IgD-negative memory B cell (primary cell): ENCODE data around the gene ANGPT4. TPM values are rescaled to one million over a fixed set of nuclear protein-coding genes. Genes with fewer than 3 reads are reported as not detected.

Experiments
- H3K27ac Mint-ChIP-seq, 3 donors: one replicate each; pipeline ENCODE4 v1.8.0; 2020 to 2022; ENCODE audit warnings: mild to moderate bottlenecking in 3 of 3, mixed read lengths in 3 of 3, moderate library complexity in 1 of 3
- H3K27me3 Mint-ChIP-seq: one replicate; pipeline ENCODE4 v1.8.0; 2021; ENCODE audit warnings: mixed read lengths
- H3K36me3 Mint-ChIP-seq: one replicate; pipeline ENCODE4 v1.8.0; 2020; ENCODE audit warnings: mild to moderate bottlenecking, mixed read lengths
- H3K4me1 Mint-ChIP-seq, 3 donors: one replicate each; pipeline ENCODE4 v1.8.0; 2020 to 2022; ENCODE audit warnings: mixed read lengths in 3 of 3, mild to moderate bottlenecking in 1 of 3
- H3K4me3 Mint-ChIP-seq, 4 donors: one replicate each; pipeline ENCODE4 v1.8.0; 2020 to 2022; ENCODE audit warnings: mild to moderate bottlenecking in 4 of 4, mixed read lengths in 4 of 4, moderate library complexity in 3 of 4
- H3K9me3 Mint-ChIP-seq, 3 donors: one replicate each; pipeline ENCODE4 v1.8.0; 2020 to 2021; ENCODE audit warnings: mixed read lengths in 3 of 3, mild to moderate bottlenecking in 1 of 3
- polyA plus RNA-seq: library from polyadenylated mRNA; unstranded; fragments of 300-500 nt; fragmentation: Illumina TruSeq; gene quantifications from one replicate; pipeline ENCODE4 v1.2.3, GENCODE V29; 2021

Gene ANGPT4
- polyA plus RNA-seq, 1 donor from 2014 or later: not detected

GRCh38 chr20:879626-880025 is 36.5 kb downstream of the ANGPT4 start:
- Mint-ChIP-seq H3K9me3 (no peaks in the 10 kb centered on the region), H3K27ac (no peak overlapping the region), H3K27me3 (peaks cover 5% of the 10 kb centered on the region), H3K4me1 (no peaks in the 10 kb centered on the region), H3K4me3 (no peak overlapping the region), H3K36me3 (peaks cover 6% of the 10 kb centered on the region)

GRCh38 chr20:878511-879307 is 37.4 kb downstream of the ANGPT4 start:
- no peaks in the 10 kb centered on the region for H3K9me3 Mint-ChIP-seq
- H3K27ac Mint-ChIP-seq: no peak overlapping the region
- peaks cover 6% of the 10 kb centered on the region for H3K36me3 Mint-ChIP-seq
- no peak overlapping the region for H3K4me3 Mint-ChIP-seq
- H3K4me1 Mint-ChIP-seq: peaks cover 0 to 1% (median 0%) of the 10 kb centered on the region in 3 donors
- no peaks in the 10 kb centered on the region for H3K27me3 Mint-ChIP-seq

- peaks cover 0 to 3% (median 1%) of the 10 kb centered on the region in 3 donors for H3K4me1 Mint-ChIP-seq
- no peaks in the 10 kb centered on the region for H3K9me3 Mint-ChIP-seq
- peaks cover 4% of the 10 kb centered on the region for H3K36me3 Mint-ChIP-seq
- H3K4me3 Mint-ChIP-seq: no peak overlapping the region
- H3K27ac Mint-ChIP-seq: no peak overlapping the region
- H3K27me3 Mint-ChIP-seq: peaks cover 6% of the 10 kb centered on the region
These were observed 38.3 kb downstream of the ANGPT4 start for GRCh38 chr20:877814-878213.

- H3K27me3 Mint-ChIP-seq: peaks cover 6% of the 10 kb centered on the region
- H3K27ac Mint-ChIP-seq: no peak overlapping the region
These were observed 41.0 kb downstream of the ANGPT4 start for GRCh38 chr20:875115-875514.

GRCh38 chr20:873875-874607 is 42.1 kb downstream of the ANGPT4 start:
- H3K36me3 Mint-ChIP-seq: peaks cover 4% of the 10 kb centered on the region

More at GRCh38 chr20:875115-875514, 41.0 kb downstream of the ANGPT4 start:
- Mint-ChIP-seq H3K9me3 (no peaks in the 10 kb centered on the region), H3K4me1 (peaks cover 0 to 3% (median 1%) of the 10 kb centered on the region in 3 donors), H3K4me3 (no peak overlapping the region), H3K36me3 (peaks cover 4% of the 10 kb centered on the region)

GRCh38 chr20:872855-873520 is 43.1 kb downstream of the ANGPT4 start:
- Mint-ChIP-seq H3K4me3 (no peak overlapping the region), H3K36me3 (peaks cover 4% of the 10 kb centered on the region), H3K27me3 (peaks cover 8% of the 10 kb centered on the region), H3K4me1 (peaks cover 0 to 3% (median 1%) of the 10 kb centered on the region in 3 donors), H3K27ac (peak overlapping the region in 1 of 3 donors; percentile 22), H3K9me3 (no peaks in the 10 kb centered on the region)

More at GRCh38 chr20:873875-874607, 42.1 kb downstream of the ANGPT4 start:
- Mint-ChIP-seq H3K27ac (no peak overlapping the region), H3K9me3 (no peaks in the 10 kb centered on the region), H3K4me1 (peaks cover 0 to 3% (median 1%) of the 10 kb centered on the region in 3 donors), H3K4me3 (no peak overlapping the region), H3K27me3 (peaks cover 8% of the 10 kb centered on the region)

GRCh38 chr20:871948-872347 is 44.2 kb downstream of the ANGPT4 start:
- no peaks in the 10 kb centered on the region for H3K9me3 Mint-ChIP-seq
- H3K27me3 Mint-ChIP-seq: peaks cover 8% of the 10 kb centered on the region
- peaks cover 4% of the 10 kb centered on the region for H3K36me3 Mint-ChIP-seq
- H3K4me3 Mint-ChIP-seq: no peak overlapping the region
- no peak overlapping the region for H3K27ac Mint-ChIP-seq
- peaks cover 0 to 3% (median 1%) of the 10 kb centered on the region in 3 donors for H3K4me1 Mint-ChIP-seq

- peaks cover 8% of the 10 kb centered on the region for H3K27me3 Mint-ChIP-seq
- H3K4me3 Mint-ChIP-seq: no peak overlapping the region
- no peaks in the 10 kb centered on the region for H3K9me3 Mint-ChIP-seq
- peaks cover 4% of the 10 kb centered on the region for H3K36me3 Mint-ChIP-seq
- peaks cover 0 to 3% (median 1%) of the 10 kb centered on the region in 3 donors for H3K4me1 Mint-ChIP-seq
- H3K27ac Mint-ChIP-seq: no peak overlapping the region
These were observed 44.7 kb downstream of the ANGPT4 start for GRCh38 chr20:871436-871835.

GRCh38 chr20:870758-871157 is 45.4 kb downstream of the ANGPT4 start:
- no peak overlapping the region for H3K4me3 Mint-ChIP-seq
- no peak overlapping the region for H3K27ac Mint-ChIP-seq
- peaks cover 4% of the 10 kb centered on the region for H3K36me3 Mint-ChIP-seq
- H3K27me3 Mint-ChIP-seq: peaks cover 8% of the 10 kb centered on the region
- no peaks in the 10 kb centered on the region for H3K9me3 Mint-ChIP-seq
- peaks cover 0 to 3% (median 1%) of the 10 kb centered on the region in 3 donors for H3K4me1 Mint-ChIP-seq

- peak overlapping the region in 1 of 3 donors; percentile 71 for H3K27ac Mint-ChIP-seq
- H3K4me3 Mint-ChIP-seq: no peak overlapping the region
- peaks cover 8% of the 10 kb centered on the region for H3K27me3 Mint-ChIP-seq
- H3K36me3 Mint-ChIP-seq: peaks cover 4% of the 10 kb centered on the region
- H3K9me3 Mint-ChIP-seq: no peaks in the 10 kb centered on the region
- peaks cover 0 to 3% (median 1%) of the 10 kb centered on the region in 3 donors for H3K4me1 Mint-ChIP-seq
These were observed 46.5 kb downstream of the ANGPT4 start for GRCh38 chr20:869606-870005.

GRCh38 chr20:868279-868678 is 47.9 kb downstream of the ANGPT4 start:
- no peaks in the 10 kb centered on the region for H3K9me3 Mint-ChIP-seq
- no peak overlapping the region for H3K4me3 Mint-ChIP-seq
- peaks cover 4% of the 10 kb centered on the region for H3K27me3 Mint-ChIP-seq
- peaks cover 2% of the 10 kb centered on the region for H3K36me3 Mint-ChIP-seq
- H3K4me1 Mint-ChIP-seq: peaks cover 0 to under 1% (median 0%) of the 10 kb centered on the region in 3 donors
- no peak overlapping the region for H3K27ac Mint-ChIP-seq

GRCh38 chr20:865440-865839 is 50.7 kb downstream of the ANGPT4 start:
- peaks cover 3% of the 10 kb centered on the region for H3K27me3 Mint-ChIP-seq

GRCh38 chr20:860891-861290 is 55.2 kb downstream of the ANGPT4 start:
- Mint-ChIP-seq H3K27me3 (no peaks in the 10 kb centered on the region), H3K27ac (no peak overlapping the region), H3K4me3 (no peak overlapping the region), H3K9me3 (no peaks in the 10 kb centered on the region), H3K36me3 (peaks cover 6% of the 10 kb centered on the region), H3K4me1 (peaks cover 1 to 5% (median 3%) of the 10 kb centered on the region in 3 donors)

More at GRCh38 chr20:865440-865839, 50.7 kb downstream of the ANGPT4 start:
- H3K9me3 Mint-ChIP-seq: no peaks in the 10 kb centered on the region
- no peak overlapping the region for H3K4me3 Mint-ChIP-seq
- H3K4me1 Mint-ChIP-seq: no peaks in the 10 kb centered on the region
- H3K27ac Mint-ChIP-seq: no peak overlapping the region
- H3K36me3 Mint-ChIP-seq: peaks cover 2% of the 10 kb centered on the region

- Mint-ChIP-seq H3K4me3 (no peak overlapping the region), H3K4me1 (peaks cover 1 to 5% (median 3%) of the 10 kb centered on the region in 3 donors), H3K27me3 (no peaks in the 10 kb centered on the region), H3K9me3 (no peaks in the 10 kb centered on the region), H3K27ac (no peak overlapping the region), H3K36me3 (peaks cover 3% of the 10 kb centered on the region)
These were observed 56.3 kb downstream of the ANGPT4 start for GRCh38 chr20:859751-860231.

- Mint-ChIP-seq H3K4me1 (peaks cover 3 to 5% (median 3%) of the 10 kb centered on the region in 3 donors), H3K4me3 (no peak overlapping the region), H3K27me3 (no peaks in the 10 kb centered on the region), H3K9me3 (no peaks in the 10 kb centered on the region), H3K36me3 (peaks cover 5% of the 10 kb centered on the region), H3K27ac (peak overlapping the region in 1 of 3 donors; percentile 72)
These were observed 58.1 kb downstream of the ANGPT4 start for GRCh38 chr20:858011-858410.
